AG09319 (cell line): ENCODE measurements around the gene LDLR.
"Not testable (repeated sequence)": the region's sequence is repeated elsewhere in the genome, so short reads cannot be mapped to it uniquely, and the experiment has no call there.

ENCODE experiments used
- DNase-seq: peaks from one replicate; pipeline ENCODE4 v3.0.0-alpha.2; 2010; ENCODE audit warnings: low read depth; ENCODE audit errors: extremely low read depth
- TF ChIP-seq, protein P1 (sequence below): IDR thresholded peaks from 2 replicates; pipeline ENCODE4 v1.5.1; 2011; ENCODE audit warnings: low read depth, mild to moderate bottlenecking, inconsistent platforms, low read length, moderate library complexity

LDLR gene

DNA sequence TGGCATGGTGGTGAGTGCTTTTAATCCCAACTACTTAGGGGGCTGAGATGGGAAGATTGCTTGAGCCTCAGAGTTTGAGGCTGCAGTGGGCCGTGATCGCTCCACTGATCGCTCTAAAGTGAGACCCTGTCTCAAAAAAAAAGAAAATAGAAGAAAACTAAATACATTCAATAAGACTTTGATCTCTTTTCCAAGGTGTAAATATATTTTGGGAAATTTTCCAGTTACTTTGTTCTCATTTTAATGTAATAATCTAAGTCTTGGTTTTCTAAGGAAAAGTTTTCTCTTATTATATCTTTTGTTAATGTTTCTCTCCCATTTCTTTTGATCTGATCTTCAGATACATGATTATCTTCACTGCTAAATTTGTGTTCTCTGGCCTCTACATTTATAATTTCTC is 9.6 kb downstream of the LDLR start:
- TF ChIP-seq, protein P1, sequence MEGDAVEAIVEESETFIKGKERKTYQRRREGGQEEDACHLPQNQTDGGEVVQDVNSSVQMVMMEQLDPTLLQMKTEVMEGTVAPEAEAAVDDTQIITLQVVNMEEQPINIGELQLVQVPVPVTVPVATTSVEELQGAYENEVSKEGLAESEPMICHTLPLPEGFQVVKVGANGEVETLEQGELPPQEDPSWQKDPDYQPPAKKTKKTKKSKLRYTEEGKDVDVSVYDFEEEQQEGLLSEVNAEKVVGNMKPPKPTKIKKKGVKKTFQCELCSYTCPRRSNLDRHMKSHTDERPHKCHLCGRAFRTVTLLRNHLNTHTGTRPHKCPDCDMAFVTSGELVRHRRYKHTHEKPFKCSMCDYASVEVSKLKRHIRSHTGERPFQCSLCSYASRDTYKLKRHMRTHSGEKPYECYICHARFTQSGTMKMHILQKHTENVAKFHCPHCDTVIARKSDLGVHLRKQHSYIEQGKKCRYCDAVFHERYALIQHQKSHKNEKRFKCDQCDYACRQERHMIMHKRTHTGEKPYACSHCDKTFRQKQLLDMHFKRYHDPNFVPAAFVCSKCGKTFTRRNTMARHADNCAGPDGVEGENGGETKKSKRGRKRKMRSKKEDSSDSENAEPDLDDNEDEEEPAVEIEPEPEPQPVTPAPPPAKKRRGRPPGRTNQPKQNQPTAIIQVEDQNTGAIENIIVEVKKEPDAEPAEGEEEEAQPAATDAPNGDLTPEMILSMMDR, result no peak
- DNase-seq, result no peak

DNA sequence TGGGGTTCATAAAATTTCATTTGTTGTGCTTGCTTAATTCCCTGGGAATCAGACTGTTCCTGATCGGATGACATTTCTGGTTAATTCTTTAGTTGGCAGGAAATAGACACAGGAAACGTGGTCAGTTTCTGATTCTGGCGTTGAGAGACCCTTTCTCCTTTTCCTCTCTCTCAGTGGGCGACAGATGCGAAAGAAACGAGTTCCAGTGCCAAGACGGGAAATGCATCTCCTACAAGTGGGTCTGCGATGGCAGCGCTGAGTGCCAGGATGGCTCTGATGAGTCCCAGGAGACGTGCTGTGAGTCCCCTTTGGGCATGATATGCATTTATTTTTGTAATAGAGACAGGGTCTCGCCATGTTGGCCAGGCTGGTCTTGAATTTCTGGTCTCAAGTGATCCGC is 10.8 kb downstream of the LDLR start:
- no peak for DNase-seq
- TF ChIP-seq, protein P1, result no peak

DNA sequence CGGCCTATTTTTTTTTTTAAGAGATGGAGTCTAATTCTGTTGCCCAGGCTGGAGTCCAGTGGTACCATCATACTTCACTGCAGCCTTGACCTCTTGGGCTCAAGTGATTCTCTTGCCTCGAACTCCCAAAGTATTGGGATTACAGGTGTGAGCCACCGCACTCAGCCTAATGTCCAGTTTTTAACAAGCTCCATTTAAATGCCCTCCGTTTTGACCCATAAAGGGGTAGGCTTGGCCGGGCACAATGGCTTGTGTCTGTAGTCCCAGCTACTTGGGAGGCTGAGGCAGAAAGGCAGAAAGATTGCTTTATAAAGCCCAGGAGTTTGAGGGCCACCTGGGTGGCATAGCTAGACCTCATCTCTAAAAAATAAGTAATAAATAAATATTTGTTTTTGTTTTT is 11.8 kb downstream of the LDLR start:
- no peak for DNase-seq
- TF ChIP-seq, protein P1, result no peak

DNA sequence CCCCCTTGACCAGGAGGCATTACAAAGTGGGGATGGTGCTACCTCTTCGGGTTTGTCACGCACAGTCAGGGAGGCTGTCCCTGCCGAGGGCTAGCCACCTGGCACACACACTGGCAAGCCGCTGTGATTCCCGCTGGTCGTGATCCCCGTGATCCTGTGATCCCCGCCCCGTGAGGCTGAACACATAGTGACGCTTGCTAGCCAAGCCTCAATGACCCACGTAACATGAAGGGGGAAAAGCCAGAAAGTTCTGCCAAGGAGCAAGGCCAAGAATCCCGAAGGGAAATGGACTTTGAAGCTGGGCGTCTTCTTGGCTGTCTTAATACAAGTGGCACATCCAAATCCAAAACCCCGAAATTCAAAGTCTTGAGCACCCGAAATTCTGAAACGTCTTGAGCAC is 13.7 kb downstream of the LDLR start:
- TF ChIP-seq, protein P1, result no peak
- no peak for DNase-seq

DNA sequence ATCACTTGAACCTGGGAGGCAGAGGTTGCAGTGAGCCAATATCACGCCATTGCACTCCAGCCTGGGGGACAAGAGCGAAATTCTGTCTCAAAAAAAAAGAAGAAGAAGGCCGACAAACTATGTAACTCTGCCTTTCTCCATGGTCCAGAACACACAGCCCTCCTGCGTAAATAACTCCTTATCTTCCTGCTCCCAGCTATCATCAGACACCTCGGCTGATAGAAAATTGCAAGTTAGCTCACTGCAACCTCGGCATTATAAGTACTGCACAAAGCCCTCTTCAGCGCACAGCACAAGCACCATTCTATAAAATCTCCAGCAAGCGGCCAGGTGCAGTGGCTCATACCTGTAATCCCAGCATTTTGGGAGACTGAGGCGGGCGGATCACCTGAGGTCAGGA is 14.4 kb downstream of the LDLR start:
- DNase-seq, result not testable (repeated sequence)

DNA sequence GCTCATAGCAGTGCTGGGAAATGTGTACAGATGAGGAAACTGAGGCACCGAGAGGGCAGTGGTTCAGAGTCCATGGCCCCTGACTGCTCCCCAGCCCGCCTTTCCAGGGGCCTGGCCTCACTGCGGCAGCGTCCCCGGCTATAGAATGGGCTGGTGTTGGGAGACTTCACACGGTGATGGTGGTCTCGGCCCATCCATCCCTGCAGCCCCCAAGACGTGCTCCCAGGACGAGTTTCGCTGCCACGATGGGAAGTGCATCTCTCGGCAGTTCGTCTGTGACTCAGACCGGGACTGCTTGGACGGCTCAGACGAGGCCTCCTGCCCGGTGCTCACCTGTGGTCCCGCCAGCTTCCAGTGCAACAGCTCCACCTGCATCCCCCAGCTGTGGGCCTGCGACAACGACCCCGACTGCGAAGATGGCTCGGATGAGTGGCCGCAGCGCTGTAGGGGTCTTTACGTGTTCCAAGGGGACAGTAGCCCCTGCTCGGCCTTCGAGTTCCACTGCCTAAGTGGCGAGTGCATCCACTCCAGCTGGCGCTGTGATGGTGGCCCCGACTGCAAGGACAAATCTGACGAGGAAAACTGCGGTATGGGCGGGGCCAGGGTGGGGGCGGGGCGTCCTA is 15.9 kb downstream of the LDLR start:
- DNase-seq, result no peak
- TF ChIP-seq, protein P1, result no peak

DNA sequence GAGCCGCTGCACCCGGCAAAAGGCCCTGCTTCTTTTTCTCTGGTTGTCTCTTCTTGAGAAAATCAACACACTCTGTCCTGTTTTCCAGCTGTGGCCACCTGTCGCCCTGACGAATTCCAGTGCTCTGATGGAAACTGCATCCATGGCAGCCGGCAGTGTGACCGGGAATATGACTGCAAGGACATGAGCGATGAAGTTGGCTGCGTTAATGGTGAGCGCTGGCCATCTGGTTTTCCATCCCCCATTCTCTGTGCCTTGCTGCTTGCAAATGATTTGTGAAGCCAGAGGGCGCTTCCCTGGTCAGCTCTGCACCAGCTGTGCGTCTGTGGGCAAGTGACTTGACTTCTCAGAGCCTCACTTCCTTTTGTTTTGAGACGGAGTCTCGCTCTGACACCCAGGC is 17.2 kb downstream of the LDLR start:
- DNase-seq, result no peak
- TF ChIP-seq, protein P1, result no peak

DNA sequence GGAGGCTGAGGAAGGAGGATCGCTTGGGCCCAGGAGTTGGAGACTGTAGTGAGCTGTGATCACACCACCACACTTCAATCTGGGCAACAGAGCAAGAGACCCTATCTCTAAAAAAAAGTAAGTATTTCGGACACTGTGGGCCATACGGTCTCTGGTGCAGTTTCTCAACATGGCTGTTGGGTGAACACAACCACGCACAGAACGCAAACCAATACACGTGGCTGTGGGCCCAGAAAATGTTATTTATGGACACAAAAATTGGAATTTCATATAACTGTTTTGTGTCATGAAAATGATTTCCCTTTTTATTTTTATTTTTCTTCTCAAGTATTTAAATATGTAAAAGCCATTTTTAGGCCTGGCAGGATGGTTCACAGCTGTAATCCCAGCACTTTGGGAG is 19.5 kb downstream of the LDLR start:
- TF ChIP-seq, protein P1, result no peak
- no peak for DNase-seq
